Activated T-helper 17 cell treated with anti-CD3 and anti-CD28 coated beads, Interleukin-2, amount 50 U/mL, for 72 hours (primary cell): ENCODE results near the gene SYT1. TPM values are rescaled to one million over a fixed set of nuclear protein-coding genes. Genes with fewer than 3 reads are reported as not detected.

ENCODE experiments used
- ATAC-seq: fragments of 150-1000 bp; cut with Tn5 transposase; replicated peaks from 2 replicates; pipeline ENCODE4 v1.10.0; 2021; ENCODE audit warnings: mild to moderate bottlenecking, moderate library complexity
- H3K27ac Mint-ChIP-seq: one replicate; pipeline ENCODE4 v1.8.0; 2022; ENCODE audit warnings: mixed read lengths
- H3K27me3 Mint-ChIP-seq: one replicate; pipeline ENCODE4 v1.8.0; 2022; ENCODE audit warnings: mixed read lengths
- H3K36me3 Mint-ChIP-seq: one replicate; pipeline ENCODE4 v1.8.0; 2022; ENCODE audit warnings: low read depth, mild to moderate bottlenecking, mixed read lengths
- H3K4me1 Mint-ChIP-seq: one replicate; pipeline ENCODE4 v1.8.0; 2022; ENCODE audit warnings: mixed read lengths
- H3K4me3 Mint-ChIP-seq: one replicate; pipeline ENCODE4 v1.8.0; 2022; ENCODE audit warnings: mild to moderate bottlenecking, mixed read lengths
- H3K9me3 Mint-ChIP-seq: one replicate; pipeline ENCODE4 v1.8.0; 2022; ENCODE audit warnings: mixed read lengths
- total RNA-seq, 2 donors: library from RNA; stranded (reverse); gene quantifications; one replicate each; pipeline ENCODE4 v1.2.3, GENCODE V29; 2022

Gene SYT1
- total RNA-seq, 2 donors from 2014 or later = not detected

DNA sequence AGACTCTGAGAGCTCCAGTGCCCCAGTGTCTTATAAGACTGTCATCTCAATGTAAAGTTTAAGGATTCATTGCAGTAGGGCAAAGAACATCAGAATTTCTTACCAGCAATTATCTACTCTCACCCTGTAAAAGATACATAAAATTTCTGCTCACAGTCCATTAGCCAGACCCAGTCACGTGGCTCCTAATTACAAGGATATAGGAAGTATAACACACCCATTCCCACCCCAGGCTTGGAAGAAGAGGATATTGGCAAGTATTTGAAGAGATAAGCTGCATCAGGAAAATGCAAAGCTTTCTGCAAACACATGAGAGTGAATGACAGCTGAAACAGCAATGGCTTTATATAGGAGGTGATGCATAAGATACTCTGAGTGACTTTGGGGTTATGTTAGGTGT is 14.3 kb downstream of the SYT1 start:
- Mint-ChIP-seq H3K4me1 (no peaks in the 10 kb centered on the region), H3K9me3 (peaks cover 10% of the 10 kb centered on the region), H3K4me3 (no peak overlapping the region), H3K27ac (no peak overlapping the region), H3K36me3 (no peaks in the 10 kb centered on the region), H3K27me3 (no peaks in the 10 kb centered on the region)
- no peak for ATAC-seq

DNA sequence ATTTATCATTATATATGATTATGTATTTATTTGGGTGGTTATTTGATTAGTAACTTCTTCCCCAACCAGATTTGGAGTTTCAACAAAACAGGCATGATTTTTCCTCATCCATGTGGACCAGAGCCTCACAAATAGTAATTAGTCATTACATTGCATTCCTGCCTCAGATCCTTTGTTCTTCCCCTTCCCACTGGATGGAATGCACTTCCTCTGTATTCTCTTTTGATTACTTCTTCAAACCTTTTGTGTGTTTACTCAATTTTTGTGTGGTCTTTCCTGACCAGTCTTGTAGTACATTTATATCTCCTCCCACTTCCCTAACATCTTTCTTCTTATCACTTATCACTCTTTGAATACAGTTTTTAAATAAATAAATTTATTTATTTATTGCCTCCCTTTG is 15.5 kb downstream of the SYT1 start:
- no peak overlapping the region for H3K4me3 Mint-ChIP-seq
- ATAC-seq = no peak
- no peaks in the 10 kb centered on the region for H3K36me3 Mint-ChIP-seq
- H3K4me1 Mint-ChIP-seq = no peaks in the 10 kb centered on the region
- peaks cover 10% of the 10 kb centered on the region for H3K9me3 Mint-ChIP-seq
- no peak overlapping the region for H3K27ac Mint-ChIP-seq
- H3K27me3 Mint-ChIP-seq = no peaks in the 10 kb centered on the region

DNA sequence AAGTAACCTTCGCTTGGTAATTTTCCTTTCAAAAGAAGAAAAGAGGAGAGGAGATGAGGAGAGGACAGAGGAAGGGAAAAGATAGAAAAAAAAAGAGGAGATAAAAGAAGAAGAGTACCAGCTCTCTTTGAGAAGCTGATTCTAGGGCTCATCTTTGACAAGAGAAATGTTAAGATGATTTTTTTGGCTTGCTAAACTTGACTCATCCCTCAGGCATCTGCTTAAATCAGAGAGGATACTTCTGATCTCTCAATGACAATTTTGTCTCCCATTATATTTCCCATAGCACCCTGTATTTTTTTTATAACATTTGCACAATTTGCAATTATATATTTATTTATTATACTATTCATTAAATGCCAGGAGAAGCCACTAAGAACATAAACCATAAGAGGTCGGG is 17.1 kb downstream of the SYT1 start:
- no peak for ATAC-seq
- Mint-ChIP-seq H3K36me3 (no peaks in the 10 kb centered on the region), H3K9me3 (peaks cover 10% of the 10 kb centered on the region), H3K4me3 (no peak overlapping the region), H3K27ac (no peak overlapping the region), H3K27me3 (no peaks in the 10 kb centered on the region), H3K4me1 (no peaks in the 10 kb centered on the region)

DNA sequence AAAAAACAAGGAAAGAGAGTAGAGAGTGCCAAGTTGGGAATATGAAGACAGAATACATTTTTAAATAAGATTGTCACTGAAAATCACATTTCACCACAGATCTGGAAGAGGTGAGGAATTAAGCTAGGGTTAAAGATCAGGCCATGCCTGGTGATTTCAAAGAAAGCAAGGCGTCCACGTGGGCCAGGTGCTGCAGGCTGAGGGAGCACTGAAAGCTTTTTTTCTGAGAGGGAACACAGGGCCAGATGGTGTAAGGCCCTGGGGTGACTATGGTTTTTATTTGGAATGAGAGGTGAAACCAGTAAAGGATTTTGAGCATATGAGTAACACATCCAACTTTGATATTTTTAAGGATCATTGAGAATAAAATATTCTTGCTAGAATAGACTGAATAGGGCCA is 20.9 kb downstream of the SYT1 start:
- no peak for ATAC-seq
- H3K27me3 Mint-ChIP-seq = no peaks in the 10 kb centered on the region
- H3K9me3 Mint-ChIP-seq = peaks cover 7% of the 10 kb centered on the region
- no peaks in the 10 kb centered on the region for H3K36me3 Mint-ChIP-seq
- no peak overlapping the region for H3K27ac Mint-ChIP-seq
- no peak overlapping the region for H3K4me3 Mint-ChIP-seq
- H3K4me1 Mint-ChIP-seq = no peaks in the 10 kb centered on the region

DNA sequence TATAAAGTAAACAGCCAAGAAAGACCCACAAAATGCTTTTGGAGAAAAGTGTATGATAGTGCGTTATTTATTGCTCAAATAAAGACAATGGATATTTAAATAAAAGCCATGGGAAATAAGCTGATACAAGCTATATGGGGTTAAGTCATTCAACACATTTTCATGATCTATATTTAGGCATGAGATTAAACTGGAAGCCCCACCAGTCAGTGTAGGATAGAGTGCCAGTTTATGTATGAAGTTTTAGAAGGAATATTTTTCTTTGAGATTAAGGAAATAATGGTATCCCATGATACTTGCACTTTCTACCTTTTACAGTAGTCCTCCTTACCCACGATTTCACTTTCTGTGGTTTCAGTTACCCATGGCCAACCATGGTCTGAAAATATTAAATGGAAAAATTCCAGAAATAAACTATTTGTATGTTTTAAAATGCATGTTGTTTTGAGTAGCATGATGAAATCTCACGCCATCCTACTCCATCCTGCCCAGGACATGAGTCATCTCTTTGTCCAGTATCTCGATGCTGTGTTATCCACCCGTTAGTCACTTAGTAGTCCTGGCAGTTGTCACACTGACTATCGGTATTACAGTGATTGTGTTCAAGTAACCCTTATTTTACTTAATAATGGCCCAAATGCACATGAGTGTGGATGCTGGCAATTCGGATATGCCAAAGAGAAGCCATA is 22.3 kb downstream of the SYT1 start:
- Mint-ChIP-seq H3K4me1 (no peaks in the 10 kb centered on the region), H3K4me3 (no peak overlapping the region), H3K36me3 (no peaks in the 10 kb centered on the region), H3K27ac (no peak overlapping the region), H3K27me3 (no peaks in the 10 kb centered on the region), H3K9me3 (peaks cover 4% of the 10 kb centered on the region)
- ATAC-seq = no peak

DNA sequence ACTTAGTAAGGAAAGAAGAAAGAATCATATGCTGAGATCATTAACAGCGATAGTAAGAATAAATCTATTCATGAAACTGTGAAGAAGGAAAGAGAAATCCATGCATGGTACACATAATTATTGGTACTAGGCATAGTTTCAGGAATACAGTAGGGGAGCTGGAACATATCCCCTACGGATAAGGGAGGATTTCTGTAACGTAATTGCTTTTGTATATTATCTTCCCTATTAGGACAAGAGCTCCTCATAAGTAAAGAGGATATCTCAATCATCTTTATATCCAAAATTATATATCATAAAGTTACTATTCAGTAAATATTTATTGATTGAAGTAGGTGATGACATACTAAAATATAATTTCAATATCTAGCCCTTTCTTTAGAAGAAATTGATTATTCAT is 22.9 kb downstream of the SYT1 start:
- no peak overlapping the region for H3K27ac Mint-ChIP-seq
- ATAC-seq = no peak
- H3K4me3 Mint-ChIP-seq = no peak overlapping the region
- no peaks in the 10 kb centered on the region for H3K36me3 Mint-ChIP-seq
- no peaks in the 10 kb centered on the region for H3K4me1 Mint-ChIP-seq
- peaks cover 4% of the 10 kb centered on the region for H3K9me3 Mint-ChIP-seq
- no peaks in the 10 kb centered on the region for H3K27me3 Mint-ChIP-seq

DNA sequence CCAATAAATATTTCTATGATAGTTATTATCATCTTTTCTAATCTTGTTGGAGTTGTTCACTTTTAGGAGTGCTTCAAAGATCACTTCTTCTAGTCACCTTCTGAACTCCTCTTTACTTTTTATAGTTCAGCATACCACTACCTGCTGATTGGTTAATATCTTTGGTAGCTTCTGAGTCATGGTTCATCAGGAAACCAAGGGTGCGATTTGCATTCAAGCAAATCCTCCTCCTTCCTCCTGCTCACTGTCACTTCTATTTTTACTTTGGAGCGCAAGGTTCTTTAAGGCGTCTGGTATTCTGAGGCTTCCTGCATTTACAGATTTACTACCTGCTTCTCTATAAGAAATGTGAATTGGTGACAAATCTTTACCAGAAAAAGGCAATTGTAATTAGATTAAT is 24.0 kb downstream of the SYT1 start:
- Mint-ChIP-seq H3K4me3 (no peak overlapping the region), H3K27ac (no peak overlapping the region), H3K36me3 (no peaks in the 10 kb centered on the region), H3K27me3 (no peaks in the 10 kb centered on the region), H3K9me3 (peaks cover 4% of the 10 kb centered on the region), H3K4me1 (no peaks in the 10 kb centered on the region)
- no peak for ATAC-seq

DNA sequence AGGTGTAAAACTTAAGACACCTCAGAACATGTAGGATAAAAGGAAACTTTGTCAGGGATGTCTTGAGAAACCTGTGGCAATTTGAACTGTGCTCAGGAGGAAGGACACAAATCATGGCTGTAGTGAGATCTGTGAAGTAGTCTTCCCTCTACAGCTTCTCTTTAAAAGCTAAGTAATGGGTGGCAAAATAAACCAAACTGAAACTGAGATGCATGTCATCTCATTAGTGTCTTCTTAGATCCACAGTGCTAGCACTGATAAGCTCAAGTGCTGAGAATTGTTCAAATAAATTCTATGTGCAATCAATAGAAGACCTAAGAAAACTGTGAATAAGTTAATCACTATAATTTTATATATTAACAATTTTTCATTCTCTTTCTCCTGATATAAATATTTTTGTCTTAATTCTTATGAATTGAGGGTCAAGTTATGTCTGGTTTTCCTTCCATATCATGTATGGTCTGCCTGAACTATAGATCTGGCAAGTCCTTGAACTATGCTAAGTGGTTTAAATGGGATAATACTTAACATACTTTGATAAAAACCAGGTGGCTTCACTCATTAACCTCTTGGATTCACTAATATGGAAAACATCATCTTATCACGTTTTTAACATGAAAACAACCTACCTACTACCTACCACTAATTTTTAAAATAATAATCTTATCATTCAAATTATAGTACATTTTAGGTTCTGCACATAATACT is 27.2 kb downstream of the SYT1 start:
- no peak for ATAC-seq
- Mint-ChIP-seq H3K27me3 (no peaks in the 10 kb centered on the region), H3K36me3 (no peaks in the 10 kb centered on the region)

DNA sequence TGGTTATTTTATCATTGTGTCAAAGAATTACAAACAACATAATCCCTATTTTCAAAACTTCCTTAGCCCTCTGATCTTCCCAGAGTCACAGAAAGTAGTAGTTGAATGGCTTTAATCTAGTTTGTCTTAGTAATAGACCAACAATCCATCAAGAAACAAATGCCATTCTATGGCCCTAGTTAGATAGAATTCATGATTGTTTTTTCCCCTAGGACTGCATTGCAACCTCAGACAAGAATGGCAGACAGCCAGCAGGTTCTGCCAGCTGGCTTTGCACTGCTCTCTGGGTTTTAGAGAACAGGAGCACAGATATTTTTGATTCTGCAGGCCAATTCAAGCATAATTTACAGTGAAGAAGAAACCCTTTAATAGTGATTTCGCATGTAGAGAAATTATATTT is 33.8 kb downstream of the SYT1 start:
- H3K27me3 Mint-ChIP-seq = no peaks in the 10 kb centered on the region
- peaks cover 12% of the 10 kb centered on the region for H3K9me3 Mint-ChIP-seq
- no peaks in the 10 kb centered on the region for H3K36me3 Mint-ChIP-seq
- H3K27ac Mint-ChIP-seq = no peak overlapping the region
- no peaks in the 10 kb centered on the region for H3K4me1 Mint-ChIP-seq
- H3K4me3 Mint-ChIP-seq = no peak overlapping the region
- ATAC-seq = no peak

More for the DNA sequence above, 27.2 kb downstream of the SYT1 start:
- no peak overlapping the region for H3K4me3 Mint-ChIP-seq
- H3K4me1 Mint-ChIP-seq = no peaks in the 10 kb centered on the region
- H3K9me3 Mint-ChIP-seq = peaks cover 13% of the 10 kb centered on the region
- no peak overlapping the region for H3K27ac Mint-ChIP-seq

DNA sequence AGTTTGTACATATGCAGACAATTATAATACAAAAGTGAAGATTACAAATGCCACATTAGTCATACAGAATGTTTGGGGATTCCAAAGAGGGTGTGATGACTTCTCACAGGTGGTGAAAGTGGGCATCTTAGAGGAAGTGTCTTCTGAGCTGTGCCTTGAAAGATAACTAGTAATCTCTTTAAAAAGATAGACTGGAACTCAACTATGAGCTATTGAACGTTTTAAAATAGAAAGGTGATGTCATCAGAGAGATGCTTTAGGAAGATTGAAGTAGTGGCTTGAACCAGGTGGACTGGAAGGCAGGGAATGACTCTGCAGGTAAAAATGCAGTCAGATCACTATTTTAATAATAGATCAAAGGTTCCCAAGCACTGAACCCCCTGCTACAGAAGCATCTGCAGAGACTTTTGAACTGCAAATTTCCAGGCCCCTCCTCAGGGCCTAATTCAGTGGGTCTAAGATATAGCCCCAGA is 50.3 kb downstream of the SYT1 start:
- Mint-ChIP-seq H3K27ac (no peak overlapping the region), H3K27me3 (no peaks in the 10 kb centered on the region), H3K9me3 (peaks cover 22% of the 10 kb centered on the region), H3K4me3 (no peak overlapping the region), H3K4me1 (no peaks in the 10 kb centered on the region), H3K36me3 (no peaks in the 10 kb centered on the region)
- ATAC-seq = no peak

DNA sequence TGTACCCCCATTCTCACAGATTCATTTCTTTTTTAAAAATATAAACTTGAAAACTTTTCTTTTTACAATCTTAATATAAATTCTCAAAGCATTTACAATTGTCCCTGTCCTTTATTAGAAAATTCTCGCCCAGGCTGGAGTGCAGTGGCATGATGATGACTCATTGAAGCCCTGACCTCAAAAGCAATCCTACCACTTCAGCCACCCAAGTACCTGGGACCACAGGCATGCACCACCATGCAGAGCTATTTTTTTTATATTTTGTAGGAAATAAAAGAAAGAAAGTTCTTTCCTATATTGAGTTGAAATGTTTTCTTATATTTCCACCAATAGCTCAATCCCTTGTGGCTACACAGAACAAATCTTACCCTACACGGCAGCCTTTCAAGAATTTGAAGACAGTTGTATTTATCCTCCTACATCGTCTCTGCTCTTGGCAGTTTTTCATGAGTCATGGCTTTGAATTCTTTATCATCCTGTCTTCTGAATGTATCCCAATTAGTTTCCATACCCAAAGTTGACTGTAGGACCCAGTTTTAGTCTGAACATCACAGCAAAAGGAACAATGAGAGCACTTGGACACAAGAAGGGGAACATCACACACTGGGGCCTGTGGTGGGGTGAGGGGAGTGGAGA is 52.4 kb downstream of the SYT1 start:
- H3K27me3 Mint-ChIP-seq = no peaks in the 10 kb centered on the region
- peaks cover 19% of the 10 kb centered on the region for H3K9me3 Mint-ChIP-seq
- no peak overlapping the region for H3K27ac Mint-ChIP-seq
- H3K4me1 Mint-ChIP-seq = no peaks in the 10 kb centered on the region
- ATAC-seq = no peak
- H3K36me3 Mint-ChIP-seq = no peaks in the 10 kb centered on the region
- H3K4me3 Mint-ChIP-seq = no peak overlapping the region

DNA sequence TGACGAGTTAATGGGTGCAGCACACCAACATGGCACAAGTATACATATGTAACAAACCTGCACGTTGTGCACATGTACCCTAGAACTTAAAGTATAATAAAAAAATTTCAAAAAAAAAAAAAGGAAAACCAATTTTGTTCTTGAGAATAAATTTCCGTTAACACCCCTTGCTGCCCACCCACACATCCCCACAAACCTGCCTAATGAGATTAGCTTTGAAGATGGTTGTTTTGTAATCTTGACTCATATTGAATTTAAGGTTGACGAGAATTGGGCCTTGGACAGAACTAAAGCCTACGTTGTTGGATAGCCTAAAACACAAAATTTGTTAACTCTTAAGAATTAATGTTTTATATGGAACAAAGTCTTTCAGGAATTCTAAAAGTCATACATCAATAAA is 52.9 kb downstream of the SYT1 start:
- Mint-ChIP-seq H3K27me3 (no peaks in the 10 kb centered on the region), H3K4me3 (no peak overlapping the region), H3K36me3 (no peaks in the 10 kb centered on the region), H3K4me1 (no peaks in the 10 kb centered on the region), H3K9me3 (peaks cover 16% of the 10 kb centered on the region), H3K27ac (no peak overlapping the region)
- no peak for ATAC-seq

DNA sequence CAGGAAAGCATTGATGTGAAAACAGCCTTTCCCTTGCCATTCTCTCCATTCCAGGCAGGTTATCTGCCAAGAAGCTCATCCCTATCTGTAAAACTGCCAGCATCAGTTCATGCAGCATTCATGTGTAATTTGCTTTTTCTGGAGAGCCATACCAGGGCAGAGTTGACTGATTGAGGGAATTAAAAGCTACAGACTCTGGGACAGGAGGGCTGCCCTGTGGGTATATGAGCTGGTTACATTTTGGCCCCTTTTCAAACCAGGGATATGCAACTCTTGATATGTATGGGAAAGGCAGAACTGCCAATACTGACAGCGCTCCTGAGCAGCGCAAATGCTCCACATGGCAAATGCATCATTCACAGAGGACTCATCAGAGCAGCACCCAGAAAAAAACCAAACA is 53.7 kb downstream of the SYT1 start:
- Mint-ChIP-seq H3K9me3 (peaks cover 16% of the 10 kb centered on the region), H3K4me1 (no peaks in the 10 kb centered on the region), H3K4me3 (no peak overlapping the region), H3K27me3 (no peaks in the 10 kb centered on the region), H3K27ac (no peak overlapping the region), H3K36me3 (no peaks in the 10 kb centered on the region)
- ATAC-seq = no peak

DNA sequence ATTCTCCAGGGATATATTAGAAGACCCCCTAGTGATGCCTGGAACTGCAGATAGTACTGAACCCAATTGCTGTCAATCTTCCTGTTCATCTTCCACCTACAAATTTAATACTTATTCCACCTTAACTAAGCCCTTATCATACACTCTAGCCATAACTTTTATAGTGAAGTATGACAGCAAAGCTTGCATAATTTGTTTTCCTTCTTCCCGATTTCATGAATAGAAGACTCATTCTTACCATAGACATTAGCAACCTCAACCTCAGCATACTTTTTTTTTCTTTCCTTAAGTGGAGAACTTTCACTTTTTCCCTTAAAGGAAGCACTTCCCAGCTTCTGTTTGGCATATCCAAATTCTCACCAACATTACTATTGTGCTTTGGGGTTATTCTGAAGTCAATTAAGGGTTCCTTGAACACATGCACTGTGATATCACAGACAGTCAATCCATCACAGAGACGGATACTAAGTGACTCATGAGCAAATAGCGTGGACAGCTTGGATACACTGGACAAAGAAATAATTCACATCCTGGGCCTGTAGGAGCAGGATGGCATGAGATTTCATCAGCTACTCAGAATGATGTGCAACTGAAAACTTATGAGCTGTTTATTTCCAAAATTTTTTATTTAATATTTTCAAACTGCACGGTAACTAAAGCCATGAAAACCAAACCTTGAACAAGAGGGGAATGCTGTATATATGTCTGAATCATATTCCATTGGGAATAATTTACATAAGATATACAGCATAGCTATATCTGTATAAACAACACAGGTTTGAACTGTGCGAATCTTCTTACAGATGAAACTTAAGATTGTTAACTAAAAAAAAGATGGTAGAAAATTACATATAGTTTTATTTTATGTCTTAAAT is 63.9 kb downstream of the SYT1 start:
- no peak overlapping the region for H3K27ac Mint-ChIP-seq
- no peak overlapping the region for H3K4me3 Mint-ChIP-seq
- H3K4me1 Mint-ChIP-seq = no peaks in the 10 kb centered on the region
- H3K9me3 Mint-ChIP-seq = peaks cover 11% of the 10 kb centered on the region
- H3K36me3 Mint-ChIP-seq = no peaks in the 10 kb centered on the region
- no peak for ATAC-seq
- H3K27me3 Mint-ChIP-seq = no peaks in the 10 kb centered on the region
